EH (cell line): ENCODE results near the gene LRRN4.

Source experiments
- DNase-seq: peaks from one replicate; pipeline ENCODE4 v3.0.0-alpha.2; 2015; ENCODE audit warnings: low read depth

The LRRN4 gene

DNA sequence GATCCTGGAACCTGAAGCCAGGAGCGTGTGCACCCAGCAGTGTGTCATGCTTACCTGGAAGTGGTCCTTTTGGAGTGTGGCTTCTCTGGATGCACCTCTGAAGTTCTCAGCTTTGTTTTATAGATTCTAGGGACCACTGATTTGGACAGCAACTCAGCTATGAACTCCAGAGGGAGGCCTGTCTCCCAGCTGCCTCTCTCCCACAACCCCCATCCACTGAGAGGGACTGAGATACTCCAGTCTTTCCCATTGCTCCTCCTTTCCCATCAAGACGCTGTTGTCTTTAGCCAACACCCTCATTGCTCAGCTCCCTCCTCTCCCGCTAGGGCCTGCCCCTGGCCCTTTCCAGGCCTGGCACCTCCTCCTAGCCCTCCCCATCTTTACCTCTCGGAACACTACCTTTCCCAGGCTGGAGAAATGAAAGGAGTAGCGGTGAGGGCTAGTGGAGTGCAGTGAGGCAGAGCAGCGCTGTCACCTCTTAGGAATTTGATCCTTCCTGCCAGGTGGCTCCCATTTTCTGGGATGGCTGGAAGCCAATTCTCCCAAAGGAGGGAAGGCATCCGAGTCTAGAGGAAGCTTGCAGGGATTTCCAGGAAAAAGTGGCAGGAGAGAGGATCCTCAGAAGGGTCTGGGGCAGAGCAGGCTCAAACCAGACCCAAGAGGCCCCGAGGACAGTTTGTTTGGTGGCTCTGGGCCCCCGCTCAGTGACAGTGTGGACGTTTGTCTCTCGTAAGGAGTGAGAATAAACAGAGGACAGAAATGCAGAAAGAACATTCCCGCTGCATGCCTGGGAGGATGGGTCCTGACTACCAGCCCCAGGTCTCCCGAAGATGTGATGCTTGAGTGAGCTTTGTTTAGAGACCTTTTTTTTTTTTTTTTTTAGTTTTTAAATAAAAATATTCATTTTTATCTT lies at the start of gene LRRN4:
Gene LRRN4, minus strand, starts transcription at position 285 of the 913 bp plus-strand sequence. CDS start 1,261 bp downstream, outside the sequence.
- DNase-seq = peak; percentile 40

DNA sequence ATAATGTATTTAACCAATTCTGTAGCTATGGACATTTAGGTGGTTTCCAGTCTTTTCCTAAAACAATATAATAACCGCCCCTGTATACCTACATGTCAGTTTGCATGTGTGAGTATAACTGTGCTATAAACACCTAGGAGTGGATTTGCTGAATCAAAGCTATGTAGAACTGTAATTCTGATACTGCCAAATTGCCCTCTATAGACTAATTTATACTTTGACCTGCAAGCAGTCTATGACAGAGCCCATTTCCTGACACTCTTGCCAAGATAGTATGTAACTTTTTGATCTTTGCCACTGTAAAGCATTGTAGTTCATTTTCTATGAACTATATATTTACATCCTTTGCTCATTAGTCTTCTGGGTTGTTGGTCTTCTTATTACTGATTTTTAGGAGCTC lies 49.4 kb upstream of the LRRN4 start:
- DNase-seq = no peak

DNA sequence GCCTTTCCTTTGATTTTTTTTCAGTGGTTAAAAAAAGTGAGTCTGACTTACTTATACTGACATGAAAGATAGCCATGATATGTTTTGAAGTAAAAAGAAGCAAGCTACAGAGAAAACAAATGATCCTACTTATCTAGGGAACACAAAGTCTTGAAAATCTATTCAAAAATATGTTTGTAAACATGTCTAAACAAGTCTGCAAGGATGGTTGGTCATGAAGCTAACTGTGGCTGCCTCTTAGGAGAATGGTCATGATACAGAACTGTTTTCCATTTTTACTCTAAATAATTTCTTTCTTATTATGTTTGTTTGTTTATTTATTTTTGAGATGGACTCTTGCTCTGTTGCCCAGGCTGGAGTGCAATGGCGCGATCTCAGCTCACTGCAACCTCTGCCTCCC lies 47.5 kb upstream of the LRRN4 start:
- DNase-seq = no peak

DNA sequence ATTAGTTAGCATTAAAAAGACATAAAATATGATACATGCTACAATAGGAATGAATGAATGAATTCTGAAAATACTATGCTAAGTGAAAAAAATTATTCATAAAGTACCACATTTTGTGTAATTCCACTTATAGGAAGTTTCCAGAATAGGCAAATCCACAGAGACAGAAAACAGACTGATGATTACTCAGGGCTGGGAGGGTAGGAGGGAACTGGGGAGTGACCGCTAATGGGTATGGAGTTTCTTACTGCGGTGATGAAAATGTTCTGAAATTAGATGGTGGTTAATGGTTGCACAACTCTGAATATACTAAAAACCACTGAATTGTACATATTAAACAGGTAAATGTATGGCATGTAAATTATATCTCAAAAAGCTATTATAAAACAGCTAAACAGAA lies 46.4 kb upstream of the LRRN4 start:
- no peak for DNase-seq

DNA sequence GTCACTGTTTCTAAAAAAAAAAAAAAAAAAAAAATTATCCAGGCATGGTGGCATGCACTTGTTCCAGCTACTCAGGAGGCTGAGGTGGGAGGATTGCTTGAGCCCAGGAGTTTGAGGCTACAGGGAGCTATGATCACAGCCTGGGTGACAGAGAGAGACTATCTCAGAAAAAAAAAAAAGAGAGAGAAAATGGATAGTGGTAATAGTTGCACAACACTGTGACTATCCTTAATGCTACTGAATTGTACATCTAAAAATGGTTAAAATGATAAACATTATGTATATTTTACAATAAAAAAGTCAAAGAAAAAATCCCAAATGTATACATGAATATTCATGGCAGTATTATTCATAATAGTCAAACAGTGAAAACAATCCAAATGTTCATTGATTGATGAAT lies 46.0 kb upstream of the LRRN4 start:
- no peak for DNase-seq

DNA sequence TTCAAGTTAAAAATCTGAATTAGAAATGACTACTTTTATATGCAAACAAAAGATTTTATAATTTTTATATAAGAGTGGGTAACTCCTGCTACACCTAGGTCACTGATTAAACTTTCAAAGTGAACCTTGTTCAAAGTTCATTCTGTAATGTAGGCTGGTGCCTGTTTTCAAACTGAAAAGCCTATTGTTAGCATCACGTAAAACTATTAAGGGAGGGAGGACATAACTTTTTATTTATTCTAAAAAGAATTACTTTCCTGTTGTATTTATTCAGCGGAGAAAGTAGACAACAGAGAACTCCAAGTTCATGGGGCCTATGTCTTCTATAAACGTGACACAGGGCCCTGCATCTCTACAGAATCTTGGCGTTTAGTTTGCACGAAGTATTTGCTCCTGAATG lies 41.5 kb upstream of the LRRN4 start:
- no peak for DNase-seq

DNA sequence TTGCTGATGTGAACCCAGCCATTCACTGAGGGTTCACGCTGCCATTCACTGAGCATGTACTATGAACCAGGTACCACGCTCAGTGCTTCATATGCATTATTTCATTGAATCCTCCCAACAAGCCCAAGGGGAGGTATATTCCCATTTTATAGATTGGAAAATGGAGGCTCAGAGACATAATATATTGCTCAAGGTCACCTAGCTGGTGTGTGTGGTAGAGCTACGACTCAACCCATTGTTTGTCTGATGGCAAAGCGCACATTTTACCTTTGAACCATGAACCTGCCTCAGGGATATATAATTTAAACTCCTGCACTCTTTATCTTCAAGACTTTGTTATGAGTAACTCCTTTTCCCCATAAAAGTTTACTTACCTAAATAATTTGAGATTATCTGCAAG lies 40.7 kb upstream of the LRRN4 start:
- DNase-seq = no peak

DNA sequence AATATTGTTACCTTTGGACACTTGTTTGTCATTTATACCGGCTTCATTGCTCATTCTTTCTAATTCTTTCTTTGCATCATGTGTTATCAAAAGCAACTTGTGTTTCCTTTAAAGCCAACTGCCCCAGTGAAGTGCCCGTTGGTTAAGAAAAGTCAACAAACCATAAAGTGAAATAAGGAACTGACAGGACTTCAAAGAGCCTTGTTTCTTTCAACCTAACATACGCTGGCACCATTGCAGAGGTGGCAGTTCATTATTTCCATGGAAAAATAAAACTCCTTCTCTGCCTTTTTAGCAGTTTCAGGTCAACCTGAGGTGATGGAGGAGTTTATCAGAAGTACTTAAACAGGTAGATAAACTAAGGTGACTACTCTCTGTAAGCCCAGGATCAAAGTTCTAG lies 40.2 kb upstream of the LRRN4 start:
- no peak for DNase-seq

DNA sequence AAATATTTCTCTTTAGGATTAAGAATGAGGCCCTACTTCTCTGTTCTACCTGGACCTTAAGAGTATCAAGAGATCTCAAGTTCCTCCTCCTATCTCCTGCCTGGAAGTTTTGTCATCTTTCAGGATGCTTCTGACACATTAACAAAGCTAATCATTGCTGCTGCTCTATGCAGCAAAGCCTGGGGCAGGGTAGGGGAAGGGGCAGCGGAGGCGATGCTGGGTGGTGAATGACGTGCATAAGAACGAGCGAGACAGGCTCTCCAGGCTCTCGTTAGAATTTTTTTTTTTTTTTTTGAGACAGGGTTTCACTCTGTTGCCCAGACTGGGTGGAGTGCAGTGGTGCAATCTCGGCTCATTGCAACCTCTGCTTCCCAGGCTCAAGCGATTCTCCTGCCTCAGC lies 37.8 kb upstream of the LRRN4 start:
- no peak for DNase-seq

DNA sequence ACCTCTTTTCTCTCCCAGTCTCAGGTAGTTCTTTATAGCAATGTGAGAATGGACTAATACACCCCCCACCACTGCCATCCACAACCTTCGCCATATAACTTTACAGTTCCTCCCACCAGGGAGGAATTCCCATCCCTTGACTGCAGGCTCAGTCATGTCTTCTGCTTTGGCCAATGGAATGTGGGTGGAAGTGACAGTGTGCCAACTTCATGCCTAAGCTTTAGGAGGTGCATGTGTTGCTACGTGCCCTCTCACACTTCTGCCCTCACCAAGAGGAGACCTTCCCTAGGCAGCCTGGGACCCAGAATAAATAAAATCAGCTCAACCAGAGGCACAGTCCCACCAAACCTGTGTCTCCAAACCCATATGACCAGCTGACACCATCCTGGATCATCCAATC lies 33.0 kb upstream of the LRRN4 start:
- peak; percentile 3 for DNase-seq

DNA sequence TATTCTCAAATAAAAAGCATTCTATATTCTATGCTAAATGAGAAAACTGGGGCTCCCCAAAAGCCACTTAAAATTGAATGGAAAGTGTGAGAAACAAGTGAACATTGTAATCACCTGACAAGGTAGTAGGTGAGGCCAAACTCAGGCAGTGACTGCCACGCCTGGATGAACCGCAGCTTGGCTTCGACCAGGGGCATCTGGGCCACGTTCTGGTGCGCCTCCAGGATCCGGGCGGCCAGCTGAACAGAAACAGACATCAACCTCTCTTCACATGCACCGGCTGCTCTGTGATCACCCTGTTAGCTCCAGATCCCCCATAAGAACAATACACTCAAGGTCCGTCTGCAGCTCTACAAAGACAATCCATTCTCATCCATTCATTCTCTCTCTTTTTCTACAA lies 30.1 kb upstream of the LRRN4 start:
- no peak for DNase-seq

DNA sequence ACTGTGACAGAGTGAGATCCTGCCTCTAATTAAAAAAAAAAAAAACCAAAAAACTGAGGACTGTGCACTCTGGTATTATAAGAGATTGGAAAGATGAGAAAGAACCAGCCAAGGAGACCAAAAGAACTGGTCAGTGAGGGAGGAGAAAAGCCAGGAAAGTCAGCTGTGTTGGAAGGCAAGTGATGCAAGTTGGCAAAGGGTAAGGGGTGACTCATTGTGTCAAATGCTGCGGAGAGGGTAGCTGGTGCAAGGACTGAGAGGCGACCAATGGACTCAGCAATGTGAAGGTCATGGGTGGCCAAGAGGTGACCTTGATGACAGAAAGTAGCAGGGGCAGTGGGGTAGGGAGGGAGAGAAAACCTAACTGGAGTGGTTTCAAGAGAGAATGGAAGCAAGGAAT lies 27.4 kb upstream of the LRRN4 start:
- DNase-seq = peak; percentile 35

DNA sequence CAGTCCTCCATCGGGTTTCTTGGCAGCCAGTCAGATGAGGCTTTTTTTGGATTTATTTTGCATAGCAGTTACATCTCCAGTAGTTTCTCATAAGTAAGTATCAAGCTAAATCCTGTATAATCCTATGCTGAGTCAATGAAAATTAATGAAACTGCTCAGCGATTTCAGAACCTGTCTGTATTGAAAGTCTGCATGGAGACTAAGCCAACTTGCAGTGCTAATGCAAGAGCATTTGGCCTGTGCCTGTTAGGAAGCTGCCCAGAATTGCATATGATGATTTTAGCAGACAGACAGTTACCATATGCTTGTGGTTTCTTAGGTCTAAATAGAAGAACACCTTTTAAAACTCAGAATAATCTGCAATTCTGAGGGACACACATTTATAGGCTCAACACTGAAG lies 25.2 kb upstream of the LRRN4 start:
- DNase-seq = no peak

DNA sequence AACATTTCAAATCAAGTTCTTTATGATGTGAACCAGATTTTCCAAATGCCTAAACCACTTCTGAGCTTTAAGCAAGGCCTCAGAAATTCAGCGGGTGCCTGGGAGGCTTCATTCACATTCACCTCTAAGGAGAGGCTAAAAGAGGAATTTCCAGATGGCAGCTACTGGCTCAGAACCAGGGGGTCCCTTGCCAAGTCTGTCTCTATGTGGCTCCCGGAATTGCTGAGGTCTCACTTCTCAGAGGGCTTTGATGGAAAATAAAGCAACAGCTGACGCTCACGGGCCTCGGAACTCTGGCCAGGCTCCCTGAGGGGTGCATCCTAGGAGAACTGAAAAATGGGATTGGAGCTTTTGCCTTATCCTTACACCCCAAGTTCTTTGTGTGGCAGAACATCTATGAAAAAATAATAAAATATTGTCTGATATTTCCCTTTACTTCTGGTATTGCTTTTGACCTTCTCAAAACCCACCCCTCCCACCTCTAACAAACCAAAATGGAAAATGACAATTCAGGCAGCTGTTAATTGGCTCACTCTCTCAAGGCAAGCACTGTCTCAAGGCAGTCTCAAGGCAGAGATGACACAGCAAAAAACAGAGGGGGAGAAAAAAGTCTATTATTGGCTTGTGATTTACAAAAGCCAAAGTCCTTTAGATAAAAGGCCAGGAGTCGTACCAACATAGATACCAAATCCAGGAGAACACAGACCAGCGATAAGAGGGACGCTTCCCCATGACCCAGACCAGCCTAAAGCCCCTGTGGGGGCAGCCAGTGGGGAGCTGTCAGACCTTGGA lies 21.8 kb upstream of the LRRN4 start:
- DNase-seq = no peak

DNA sequence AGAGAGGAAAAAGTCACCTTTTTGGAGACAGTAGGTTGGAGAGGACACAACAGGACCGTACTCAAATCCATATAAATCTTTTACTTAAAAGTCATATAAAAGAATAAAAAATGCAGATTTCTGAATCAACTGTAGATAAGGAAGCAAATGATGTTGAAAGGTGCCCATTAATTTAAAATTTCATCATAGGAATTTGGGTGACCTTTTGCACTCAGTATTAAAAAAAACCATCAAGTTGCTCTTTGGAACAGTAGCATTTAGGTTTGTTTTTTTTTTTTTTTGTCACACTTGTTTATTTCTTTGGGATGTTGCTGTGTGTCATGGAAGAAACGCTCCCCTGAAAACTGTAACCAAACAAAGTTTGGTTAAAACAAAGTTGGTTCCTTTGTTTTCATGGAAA lies 20.9 kb upstream of the LRRN4 start:
- DNase-seq = no peak

DNA sequence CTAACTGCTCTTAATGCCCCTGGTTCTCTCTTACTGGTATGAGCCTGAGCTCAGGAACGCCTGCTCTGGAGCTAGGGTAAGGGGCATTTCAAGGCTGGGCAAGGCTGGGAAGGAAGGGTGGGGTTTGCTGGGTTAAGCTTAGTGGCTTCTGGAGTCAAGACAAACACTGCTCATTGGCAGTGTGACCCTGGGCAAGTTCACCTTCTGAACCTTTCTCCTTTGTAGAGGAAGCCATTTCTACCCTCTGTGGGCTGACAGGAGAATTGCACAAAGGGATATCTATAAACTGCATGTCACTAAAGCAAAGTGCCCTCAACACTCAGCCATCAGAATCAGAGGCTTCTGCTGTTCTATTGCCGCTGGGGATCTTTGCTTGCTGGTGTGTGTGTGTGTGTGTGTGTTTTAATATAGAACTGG lies 20.3 kb upstream of the LRRN4 start:
- DNase-seq = peak; percentile 23

DNA sequence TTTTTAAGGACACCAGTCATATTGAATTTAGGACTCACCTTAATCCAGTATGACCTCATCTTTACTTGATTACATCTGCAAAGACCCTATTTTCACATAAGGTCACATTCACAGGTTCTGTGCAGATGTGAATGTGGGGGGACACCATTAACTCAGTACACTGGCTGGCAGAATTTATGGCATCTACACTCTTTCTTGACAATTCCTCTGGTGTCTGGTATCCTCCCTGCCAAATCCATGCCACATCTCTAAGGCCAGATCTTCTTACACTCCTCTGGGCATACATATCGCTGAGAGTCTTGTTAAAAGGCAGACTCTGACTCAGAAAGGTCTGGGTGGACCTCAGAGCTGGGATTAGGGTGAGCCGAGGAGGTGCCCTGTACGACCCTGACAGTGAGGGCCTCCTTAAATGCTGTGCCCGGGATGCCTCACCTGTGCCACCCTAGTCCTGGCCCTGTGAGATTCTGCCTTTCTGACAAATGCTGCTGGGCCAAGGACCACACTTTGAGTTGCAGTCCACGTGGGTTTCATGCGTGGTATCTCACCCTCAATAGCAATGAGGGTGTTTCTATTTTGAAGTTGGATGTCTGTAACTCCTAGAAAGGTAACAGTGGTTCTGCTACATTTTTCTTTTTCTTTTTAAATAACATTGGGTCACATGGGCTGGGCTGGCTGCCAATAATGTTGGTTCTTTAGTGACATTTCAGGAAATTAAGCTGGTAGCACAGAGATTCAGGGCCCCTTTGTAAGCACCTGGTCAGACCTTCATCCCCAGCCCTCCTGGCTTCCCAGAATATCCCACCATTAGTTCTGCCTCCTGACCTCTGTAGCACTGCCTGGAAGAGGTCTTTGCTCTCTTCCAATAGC lies 17.2 kb upstream of the LRRN4 start:
- no peak for DNase-seq

DNA sequence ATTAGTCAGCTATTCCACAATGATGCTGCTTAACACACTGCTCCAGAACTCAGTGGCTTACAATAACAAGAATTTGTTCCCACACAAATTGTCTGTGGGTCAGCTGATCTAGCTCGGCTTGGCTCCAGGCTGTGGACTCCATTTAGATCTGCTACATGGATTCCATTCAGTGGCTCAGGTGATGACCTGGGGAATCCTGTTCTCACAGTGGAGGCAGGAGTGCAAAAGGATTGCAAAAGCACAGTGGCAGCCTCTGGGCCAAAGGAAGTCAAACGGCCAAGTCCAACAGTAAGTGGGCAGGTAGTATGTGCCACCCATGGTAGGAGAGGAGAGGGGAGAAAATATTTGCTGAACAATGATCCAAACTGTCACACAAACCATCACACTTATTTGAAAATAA lies 15.8 kb upstream of the LRRN4 start:
- no peak for DNase-seq

DNA sequence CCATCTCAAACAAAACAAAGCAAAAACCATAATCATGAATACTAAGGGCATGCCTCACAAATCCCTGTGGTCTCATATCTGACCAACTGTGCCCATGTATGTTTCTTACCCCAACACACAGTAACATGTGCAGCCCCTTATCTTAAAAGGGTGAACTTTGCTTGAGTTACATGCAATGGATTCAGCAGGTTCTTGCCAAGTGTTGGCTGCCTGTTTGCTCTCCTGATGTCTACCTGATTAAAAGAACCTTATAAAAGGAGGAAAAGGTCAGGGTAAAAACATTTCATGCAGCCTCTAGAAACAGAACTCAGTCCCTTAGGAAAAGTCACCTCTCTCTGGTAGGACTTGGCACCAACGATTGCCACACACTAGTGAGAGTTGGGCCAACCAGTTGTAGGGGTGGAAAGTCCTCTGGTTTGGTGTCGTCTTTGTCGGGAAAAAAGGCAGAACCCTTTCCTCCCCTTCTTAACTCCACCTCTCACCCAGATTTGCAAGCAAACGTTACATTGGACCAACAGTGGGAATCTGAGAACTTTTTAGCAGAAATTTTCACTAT lies 14.0 kb upstream of the LRRN4 start:
- no peak for DNase-seq

DNA sequence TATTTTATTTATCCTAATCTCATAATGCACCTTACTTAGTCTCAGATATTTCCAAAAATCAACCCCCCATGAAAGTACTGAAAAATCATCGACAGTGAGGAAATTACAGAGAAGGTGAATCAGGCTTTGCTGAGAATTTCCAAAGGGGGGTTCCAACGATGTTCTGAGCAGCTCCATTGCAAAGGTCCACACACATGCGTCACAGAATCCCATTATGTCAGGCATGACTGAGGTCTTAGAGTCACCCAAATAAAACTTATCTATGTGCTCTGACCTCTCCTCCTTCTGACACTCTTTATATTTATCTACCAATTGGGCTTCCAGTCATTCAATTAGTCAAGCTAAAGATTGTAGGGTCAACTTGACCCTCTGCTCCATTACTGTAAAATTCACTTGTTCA lies 12.7 kb upstream of the LRRN4 start:
- DNase-seq = no peak

DNA sequence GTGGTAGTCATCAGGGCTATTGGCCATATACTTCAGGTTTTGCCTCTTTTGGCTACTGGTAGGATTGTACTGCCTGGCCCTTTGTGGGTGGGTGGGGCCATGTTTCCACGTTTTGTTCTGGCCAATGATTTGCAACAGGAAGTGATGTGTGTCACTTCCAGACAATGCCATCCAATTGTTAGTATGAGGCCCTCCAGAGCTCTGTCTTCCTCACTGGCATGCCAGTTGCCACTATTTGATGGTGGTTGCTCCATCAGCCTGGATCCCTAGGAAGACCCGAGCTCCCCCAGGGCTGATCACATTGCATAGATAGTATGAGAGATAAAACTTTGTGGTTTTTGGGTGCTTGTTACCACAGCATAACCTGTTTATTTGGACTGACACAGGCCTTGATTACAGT lies 7.7 kb upstream of the LRRN4 start:
- no peak for DNase-seq

DNA sequence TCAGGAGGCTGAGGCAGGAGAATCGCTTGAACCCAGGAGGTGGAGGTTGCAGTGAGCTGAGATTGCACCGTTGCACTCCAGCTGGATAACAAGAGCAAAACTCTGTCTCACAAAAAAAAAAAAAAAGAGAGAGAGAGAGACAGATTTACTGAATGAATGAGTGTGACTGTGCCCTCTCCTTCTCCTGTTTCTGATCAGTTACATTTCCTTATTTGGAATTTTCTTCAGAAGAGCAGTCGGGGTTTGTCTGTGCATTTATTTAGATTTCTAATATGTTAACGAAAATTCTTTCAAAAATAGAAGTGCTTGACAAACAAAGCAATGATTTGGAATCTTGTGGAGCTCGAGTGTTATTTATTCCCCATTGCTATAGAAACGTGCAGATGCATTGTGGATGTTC lies 6.4 kb upstream of the LRRN4 start:
- DNase-seq = no peak
